Activated T-cell treated with anti-CD3 and anti-CD28 coated beads, Interleukin-2, amount 50 U/mL, for 48 hours (primary cell): ENCODE measurements around the gene HOXA10.

ENCODE experiments used
- DNase-seq, 2 experiments: peaks; one replicate each; pipeline ENCODE4 v3.0.0-alpha.2; 2020

HOXA10 gene

DNA sequence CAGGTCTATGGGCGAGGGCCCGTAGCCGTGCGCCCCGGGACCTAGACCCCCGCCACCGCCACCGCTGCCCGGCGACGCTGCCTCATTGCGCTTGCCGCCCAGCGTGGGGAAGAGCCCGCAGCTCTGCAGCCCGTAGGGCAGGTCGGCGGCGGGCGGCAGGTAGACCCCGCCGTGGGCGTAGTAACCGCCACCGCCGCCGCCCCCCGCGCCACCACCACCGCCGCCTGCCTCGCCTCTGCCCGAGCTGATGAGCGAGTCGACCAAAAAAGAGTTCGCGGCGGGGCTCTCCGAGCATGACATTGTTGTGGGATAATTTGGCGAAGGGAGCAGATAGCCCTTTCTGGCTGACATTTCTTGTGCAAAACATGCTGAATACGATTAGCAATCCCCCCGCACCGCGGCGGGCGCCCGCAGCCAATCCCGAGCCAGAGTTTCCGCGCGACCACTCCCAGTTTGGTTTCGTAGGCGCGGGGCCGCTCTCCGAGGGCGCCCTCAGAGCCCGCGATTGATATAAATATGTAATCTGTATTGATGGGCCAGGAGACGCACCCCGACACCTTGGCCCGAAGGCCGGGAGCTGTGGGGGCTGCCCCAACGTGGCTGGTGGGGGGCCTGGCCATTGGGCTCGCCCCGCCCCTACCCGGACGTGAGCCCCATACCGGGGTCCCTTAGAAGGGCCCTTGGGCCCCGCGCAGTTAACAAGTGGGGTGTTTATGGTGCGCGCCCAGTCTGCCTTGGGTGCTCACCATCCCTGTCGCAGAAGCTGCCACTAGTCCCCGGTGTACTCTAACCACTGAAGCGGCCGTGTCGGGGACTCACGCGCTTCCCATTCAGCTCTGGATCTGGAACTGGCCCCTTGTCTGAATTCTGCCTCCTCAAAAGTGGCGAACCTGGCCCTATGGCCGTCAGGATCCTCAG is at the start of gene HOXA10:
Gene HOXA10, minus strand, starts transcription at position 365 of the 918 bp plus-strand sequence. Its CDS starts 14 bp downstream, at position 351.
- DNase-seq, result peak; percentile 19 to 23

GRCh38 chr7:27221201-27221797 is 47.2 kb upstream of the HOXA10 start:
- no peak for DNase-seq

- DNase-seq, result no peak
Observed at GRCh38 chr7:27220440-27220955, 46.4 kb upstream of the HOXA10 start.

DNA sequence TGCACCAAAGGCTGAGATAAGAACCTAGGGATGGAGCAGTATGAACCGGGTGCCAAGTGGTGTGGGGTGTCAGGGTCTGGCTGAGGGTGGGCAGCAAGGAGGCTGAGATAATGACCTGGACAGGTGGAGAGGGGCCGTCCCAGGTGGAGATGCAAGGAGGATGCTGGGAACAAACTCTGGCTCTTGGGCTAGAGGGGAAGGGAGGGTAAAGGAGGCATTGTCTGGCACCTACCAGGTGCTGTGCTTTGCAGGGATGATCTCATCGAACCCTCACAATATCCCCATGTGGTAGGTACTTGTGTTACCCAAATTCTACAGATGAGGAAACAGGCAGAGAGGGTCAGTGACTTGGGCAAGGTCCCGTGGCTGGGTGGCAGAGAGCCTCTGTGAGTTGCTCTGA is 45.7 kb upstream of the HOXA10 start:
- DNase-seq, result no peak

DNA sequence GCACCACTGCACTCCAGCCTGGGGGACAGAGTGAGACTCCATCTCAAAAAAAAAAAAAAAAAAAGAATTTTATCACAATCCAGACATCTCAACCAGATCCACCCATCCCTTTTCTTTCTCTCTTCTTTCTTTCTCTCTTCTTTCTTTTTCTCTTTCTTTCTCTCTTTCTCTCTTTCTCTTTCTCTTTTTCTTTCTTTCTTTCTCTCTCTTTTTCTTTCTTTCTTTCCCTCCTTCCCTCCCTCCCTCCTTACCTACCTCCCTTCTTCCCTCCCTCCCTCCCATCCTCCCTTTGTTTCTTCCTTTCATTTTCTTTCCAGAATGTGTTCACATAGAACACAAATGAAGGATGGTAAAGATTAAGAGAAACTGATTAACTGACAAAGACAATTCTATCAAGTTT is 43.8 kb upstream of the HOXA10 start:
- DNase-seq, result no peak

DNA sequence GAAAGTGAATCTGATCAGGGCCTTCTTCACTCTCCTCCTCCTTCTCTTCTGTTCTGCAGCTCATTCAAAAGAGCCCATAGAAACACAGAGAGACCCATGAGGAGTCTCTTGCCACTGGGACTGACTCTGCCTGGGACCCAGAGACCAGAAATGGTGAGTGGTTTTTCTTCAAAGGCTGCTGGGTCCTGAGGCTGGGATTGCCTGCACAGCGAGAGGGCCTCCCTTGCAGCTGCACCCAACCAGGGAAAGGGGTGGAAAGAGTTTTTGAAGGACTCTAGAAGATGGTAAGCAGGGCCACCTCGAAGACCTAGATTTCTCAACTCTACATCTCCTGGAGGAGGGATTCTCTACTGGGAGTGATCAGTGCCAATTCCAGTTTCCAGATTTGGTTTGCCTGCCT is 41.2 kb upstream of the HOXA10 start:
- DNase-seq, result no peak

DNA sequence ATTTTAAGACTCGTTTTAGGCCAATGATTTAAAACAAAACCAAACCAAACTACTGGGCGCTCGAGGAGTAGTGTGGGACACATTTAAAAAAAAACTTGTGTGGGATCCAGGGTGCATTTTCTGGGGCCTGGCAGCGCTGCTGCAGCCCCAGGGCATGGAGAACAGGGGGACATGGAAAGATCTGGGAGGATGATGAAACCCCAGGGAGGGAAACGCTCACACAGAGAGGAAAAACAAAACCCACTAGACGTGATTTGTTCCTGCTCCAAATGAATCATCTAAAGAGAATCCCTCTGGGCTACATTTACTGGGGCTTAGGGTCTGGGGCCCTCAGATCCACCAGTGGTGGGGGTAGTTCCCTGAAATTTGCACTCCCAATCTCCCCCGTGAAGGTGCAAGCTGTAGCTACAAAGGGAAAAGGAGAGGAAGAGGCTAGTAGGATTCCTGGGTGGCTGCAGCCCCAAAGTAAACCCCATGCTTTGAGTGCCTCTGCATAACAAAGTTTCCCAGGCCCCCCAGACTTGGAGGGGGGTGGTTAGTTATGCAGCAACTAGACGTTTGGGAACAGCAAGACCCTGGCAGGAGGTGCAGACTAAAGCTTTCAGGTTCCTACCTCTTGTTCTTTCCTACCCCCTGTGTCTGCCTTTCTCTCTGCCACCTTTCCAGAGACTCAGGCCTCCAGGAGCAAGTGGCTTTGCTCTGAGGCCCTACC is 40.3 kb upstream of the HOXA10 start:
- DNase-seq, result no peak

DNA sequence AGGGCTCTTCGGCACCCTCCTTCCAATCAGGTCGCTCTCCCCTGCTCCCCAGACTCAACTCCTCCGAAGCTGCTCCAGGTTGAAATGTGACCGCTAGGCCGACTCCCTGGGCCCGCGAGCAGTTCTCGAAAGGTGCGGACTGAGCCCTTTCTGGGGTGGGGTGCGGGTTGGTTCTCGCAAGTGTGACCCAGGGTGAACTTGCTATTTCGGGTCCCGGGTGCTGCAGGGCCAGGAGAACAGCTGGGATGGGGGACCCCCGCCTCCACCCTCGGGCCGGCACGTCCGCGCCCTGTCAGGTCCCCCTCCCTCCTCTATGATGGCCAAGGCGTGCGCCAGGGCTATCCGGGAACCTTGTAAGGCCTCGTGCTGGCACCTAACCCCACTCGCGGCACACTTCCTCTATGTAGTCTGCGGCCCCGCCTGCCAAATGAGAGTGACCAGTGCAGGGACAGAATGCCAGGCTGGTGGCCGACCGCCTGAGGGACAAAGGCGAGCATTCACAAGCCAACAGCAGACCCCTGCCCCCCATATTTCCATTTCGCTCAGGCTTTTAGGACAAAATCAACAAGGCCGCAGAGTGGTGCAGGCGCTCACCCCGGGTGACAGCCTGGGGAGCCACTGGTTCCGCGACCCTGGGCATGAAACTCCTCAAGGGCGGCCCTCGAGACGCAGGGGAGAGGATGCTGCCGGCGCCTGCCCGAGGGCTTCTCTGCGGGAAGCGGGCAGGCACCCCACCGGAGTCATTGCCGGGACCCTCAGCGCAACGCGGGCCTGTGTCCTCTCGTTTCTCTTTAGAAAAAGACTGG is 39.5 kb upstream of the HOXA10 start:
- no peak for DNase-seq

DNA sequence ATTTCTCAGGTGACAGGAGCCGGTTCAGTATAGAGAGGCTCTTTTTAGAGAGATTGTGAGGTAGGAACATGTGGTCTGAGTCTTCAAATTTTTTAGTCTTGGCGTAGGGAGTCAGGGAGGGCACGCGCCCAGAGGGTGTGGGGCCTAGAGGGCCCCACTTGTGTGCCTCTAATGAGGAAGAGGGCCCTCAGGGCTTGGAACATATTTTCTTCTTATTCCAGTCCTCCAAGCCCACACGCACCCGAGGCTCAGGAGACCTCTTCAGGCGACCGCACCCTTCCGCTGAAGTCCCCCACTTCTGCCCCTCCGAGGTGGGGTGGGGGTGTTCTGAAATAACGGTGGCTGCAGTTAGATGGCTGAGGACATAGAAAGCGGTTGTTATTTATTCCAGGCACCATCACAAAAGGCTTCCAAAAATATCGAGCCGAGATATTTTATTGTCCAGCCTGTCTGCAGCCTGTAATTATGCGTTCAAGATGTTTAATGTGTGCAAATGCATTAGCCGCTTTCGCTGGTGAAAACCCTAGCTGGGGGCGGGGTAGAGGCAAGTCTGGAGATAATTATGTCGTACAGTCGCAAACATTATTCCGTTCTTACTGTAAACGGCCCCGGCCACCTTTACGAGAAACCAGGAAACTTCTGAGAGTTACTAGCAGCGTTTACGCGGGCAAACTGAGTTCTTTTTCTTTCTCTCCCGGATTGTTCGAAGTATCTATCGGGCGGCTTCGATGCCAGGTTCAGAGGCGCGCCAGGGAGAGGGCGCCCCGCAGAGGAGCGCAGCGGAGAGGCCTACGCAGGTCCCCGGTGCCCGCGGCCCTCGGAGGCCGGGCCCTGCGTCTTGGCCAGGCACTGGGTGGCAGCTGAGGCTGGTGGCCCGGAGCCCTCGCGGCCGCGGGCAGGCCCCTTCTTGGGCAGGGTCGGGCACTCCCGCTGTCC is 38.6 kb upstream of the HOXA10 start:
- peak in 1 of 2 experiments; percentile 32 for DNase-seq

DNA sequence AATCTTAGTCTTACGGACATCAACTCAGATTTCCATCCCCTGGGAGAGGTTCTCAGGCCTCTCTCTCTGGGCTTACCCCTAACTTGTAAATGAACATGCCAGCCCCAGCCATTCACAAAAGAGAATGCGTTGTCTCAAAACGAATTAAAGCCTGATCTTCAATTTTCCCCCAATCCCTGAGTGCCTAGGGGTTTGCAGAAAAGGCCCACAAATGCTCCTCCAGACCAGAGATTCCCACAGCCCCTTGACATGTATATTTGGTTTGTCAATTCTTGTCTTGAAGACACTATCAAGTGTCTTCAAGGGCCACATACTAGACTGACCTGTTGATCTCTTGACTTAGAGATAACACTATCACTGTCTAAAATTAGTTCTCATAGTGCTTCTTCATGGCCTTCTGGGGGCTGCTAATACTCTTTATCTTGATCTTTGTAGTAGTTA is 37.7 kb upstream of the HOXA10 start:
- no peak for DNase-seq

DNA sequence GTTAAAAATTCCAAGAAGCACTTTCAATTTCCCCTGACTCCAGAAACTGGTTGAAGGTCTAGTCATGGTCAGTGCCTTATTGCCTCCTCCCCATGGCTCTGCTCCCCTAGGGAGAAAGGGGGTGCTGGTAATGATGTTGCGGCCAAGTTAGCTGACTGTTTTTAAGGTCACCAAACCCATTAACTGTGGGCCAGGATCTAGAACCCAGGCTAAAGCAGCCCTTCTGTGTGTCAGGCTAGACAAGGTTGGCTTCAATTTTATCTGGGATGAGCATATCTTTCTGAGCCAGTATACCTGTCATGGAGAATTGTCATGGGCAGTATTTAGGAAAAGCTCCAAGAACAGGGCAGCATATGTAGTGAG is 36.9 kb upstream of the HOXA10 start:
- DNase-seq, result no peak

DNA sequence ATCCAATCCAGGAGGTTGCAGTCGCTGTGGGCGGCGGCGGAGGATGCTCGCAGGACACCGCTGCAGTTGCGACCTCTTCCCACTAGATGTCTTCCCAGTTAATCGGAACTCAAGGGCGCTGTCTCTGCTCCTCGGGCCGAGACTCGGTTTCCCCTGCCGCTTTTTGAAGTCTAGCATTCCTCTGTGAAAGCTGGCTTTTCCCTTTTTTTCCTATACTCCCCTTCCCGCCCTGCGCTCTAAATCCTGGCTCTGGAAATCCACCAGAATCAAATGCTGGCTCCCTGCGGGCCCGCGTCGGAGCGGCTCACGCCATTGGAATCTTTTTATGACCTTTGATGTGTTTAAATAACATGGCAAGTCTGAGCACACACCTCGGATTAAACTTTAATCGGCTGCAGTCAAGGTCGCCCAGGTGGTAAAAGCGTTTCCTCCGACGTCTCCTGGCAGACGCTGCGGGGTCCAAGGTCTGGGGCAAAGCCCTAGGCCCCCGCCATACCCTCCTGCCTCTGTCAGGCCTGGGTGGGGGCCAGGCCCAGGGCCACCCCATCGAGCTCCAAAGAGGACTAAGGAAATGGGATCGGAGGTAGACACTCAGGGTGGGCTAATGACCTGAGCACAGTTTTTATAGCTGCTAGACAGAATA is 36.4 kb upstream of the HOXA10 start:
- DNase-seq, result peak; percentile 65 to 73

- no peak for DNase-seq
Observed at GRCh38 chr7:27209933-27210440, 35.9 kb upstream of the HOXA10 start.

- DNase-seq, result no peak
Observed at GRCh38 chr7:27208998-27209397, 34.9 kb upstream of the HOXA10 start.

DNA sequence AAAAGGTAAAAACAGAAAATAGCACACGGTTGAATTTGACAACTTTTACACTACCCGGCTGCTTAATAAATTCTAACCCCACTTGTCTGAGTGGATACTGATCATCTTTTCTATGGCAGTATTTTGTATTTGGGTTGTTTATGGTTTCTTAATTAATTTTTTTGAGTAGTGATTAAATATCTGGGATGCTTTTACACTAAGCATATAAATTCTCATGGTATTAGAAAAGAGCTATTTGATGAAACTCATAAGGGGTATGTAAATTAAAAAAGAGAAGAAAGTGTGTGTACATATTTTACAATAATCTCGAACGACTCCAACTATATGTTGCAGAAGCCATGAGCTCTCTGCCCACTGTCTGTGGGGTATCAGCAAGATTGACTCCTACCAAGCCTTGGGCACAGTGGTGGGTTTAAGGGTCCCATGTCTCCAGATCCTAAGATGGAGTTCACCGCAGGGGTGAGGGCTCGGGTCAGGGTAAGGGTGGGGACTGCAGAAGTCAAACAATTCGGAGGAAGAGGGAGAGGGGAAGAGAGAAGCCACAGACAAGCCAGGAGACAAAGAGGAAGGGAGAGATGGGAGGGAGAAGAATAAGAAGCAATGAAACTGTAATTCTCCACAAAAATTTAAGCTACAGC is 33.3 kb upstream of the HOXA10 start:
- no peak for DNase-seq

DNA sequence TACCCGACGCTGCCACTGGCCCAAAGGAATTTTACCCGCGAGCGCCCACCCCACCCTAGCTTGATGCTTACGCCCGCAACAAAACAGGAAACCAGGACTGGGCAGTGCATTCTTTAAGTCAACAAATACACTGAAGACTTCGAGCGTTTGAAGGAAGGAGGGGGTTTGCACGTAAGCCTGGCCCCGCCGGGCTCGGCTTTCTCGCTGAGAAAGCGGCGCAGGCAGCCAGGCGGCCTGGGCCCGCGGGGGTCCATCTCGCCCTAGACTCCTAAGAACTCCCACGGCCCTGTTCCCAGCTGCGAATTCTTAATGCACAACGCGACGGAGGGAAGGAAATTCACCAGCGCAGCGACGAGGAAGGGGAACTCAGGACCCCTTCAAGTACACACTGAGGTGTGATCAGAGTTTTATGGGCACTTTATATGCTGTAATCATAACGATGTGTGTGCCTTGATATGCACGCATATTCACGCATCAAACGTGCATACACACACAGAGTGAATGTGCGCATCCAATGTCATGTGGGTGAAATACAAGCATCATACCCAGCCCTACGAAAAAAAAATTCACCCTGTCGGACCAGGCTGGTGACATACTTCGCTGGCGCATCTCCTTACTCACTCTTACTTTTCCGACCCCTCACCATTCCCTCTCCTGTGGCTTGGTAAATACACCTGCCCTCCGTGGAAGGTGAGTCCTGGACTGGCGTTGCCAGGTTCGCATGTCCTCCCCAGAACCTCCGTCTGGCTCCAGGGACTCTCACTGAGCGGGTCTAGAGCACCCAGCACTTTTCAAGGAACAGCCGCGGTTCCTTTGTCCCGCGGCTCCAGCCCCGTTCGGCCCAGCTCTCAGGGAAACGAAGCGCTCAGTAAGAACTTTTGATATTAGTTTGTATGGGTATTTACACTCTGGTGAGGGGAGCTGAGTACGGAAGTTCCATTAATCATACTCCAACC is 31.5 kb upstream of the HOXA10 start:
- no peak for DNase-seq

DNA sequence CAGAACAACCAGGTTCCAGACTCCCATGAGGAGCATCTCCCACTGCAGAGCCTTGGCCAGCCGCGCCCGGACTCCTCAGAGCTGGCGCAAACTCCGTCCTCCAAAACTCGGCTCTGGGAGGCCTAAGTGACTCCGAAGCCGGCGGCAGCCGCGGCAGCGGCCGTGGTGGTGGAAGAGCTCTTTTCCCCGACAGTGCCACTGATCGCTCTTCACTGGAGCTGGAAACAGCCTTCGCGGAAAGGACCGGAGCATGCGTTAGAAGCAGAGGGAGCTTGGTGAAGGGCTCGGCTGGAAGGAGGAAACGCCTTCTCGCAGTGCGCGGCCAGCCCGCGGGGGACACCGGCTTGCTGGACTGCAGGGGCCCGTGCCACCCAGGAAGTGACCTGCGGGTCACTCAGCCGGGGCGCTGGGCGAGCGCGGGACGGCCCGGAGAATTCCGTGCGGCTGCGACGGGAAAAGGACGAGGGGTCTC is 30.8 kb upstream of the HOXA10 start:
- peak; percentile 33 to 35 for DNase-seq

DNA sequence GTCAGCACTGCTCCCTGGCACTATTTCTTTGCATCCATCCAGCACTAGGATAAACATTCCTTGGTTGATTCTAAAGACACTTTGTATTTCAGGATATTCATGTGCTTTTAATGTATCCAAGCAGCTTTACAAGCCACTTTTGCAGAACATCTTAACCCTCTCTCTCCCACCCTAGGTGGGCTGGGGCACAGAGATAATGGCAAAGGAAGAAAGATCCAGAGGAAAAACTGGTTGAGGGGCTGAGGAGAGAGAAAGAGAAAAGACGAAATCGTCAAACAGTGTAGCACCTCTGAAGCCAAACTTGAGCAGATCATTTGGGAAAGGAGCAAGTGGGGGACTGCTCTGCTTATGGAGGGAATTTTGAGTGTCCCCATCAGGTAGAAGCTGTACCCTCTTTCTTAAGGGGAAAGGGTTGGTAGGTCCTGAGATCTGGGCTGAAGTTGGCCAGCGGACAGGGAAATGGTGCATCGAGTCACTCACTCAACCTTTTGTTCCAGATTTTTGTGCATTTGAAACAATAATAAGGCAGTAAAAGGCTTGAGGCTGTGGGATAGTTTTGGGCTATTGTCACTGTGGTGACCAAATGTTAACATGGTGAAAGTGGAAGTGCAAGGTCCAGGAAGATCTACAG is 30.0 kb upstream of the HOXA10 start:
- DNase-seq, result peak in 1 of 2 experiments; percentile 11
